Endothelial cell of umbilical vein (primary cell): Measurements from ENCODE around the gene PAK6. TPM values are rescaled to one million over a fixed set of nuclear protein-coding genes. Genes with fewer than 3 reads are reported as not detected.

ENCODE experiments used
- BruUV-seq: library from RNA; stranded (reverse); fragments of 400-500 nt; replicated peaks from 2 replicates; lab custom pipeline; 2021; lab: Mats Ljungman, UMichigan
- CTCF ChIA-PET: fragments of 300-600, 350-600 bp; sonication (Branson Sonifier 250); formaldehyde crosslinking; loops from one replicate; lab custom pipeline; 2021; ENCODE audit warnings: antibody characterized with exemption, inconsistent platforms; lab: Charles Lee
- POLR2A ChIA-PET: fragments of 300-600, 350-600 bp; sonication (Branson Sonifier 250); formaldehyde crosslinking; loops from one replicate; lab custom pipeline; 2021; ENCODE audit warnings: antibody characterized with exemption, inconsistent platforms; lab: Charles Lee
- DNase-seq: peaks from one replicate; pipeline ENCODE4 v3.0.0-alpha.2; 2011; ENCODE audit warnings: low read depth, low spot score
- FAIRE-seq: peaks from 2 replicates; lab custom pipeline; 2011; peaks lifted over from hg19 to GRCh38; lab: Jason Lieb, UNC
- H2AFZ ChIP-seq: 2 replicates; pipeline ENCODE4 v1.6.0; 2012; ENCODE audit warnings: low read depth, low read length, control low read depth, inconsistent platforms
- H3K27ac ChIP-seq: 2 replicates; pipeline ENCODE4 v1.5.1; 2011; ENCODE audit warnings: low read depth, mild to moderate bottlenecking, control low read depth, low read length, moderate library complexity; ENCODE audit not compliant: insufficient read depth
- H3K27me3 ChIP-seq, 2 experiments: 2 replicates each; pipeline versions ENCODE4 v1.6.0 to v1.6.1; 2011; ENCODE audit warnings: low read length in 2 of 2, mixed read lengths in 1 of 2; ENCODE audit not compliant: control insufficient read depth in 2 of 2, insufficient read depth in 2 of 2
- H3K36me3 ChIP-seq, 2 experiments: 2 replicates in 1 of 2; 3 replicates in 1 of 2; pipeline ENCODE4 v1.5.1; 2011; ENCODE audit warnings: low read length in 2 of 2, mild to moderate bottlenecking in 1 of 2, moderate library complexity in 1 of 2; ENCODE audit not compliant: control insufficient read depth in 2 of 2, insufficient read depth in 2 of 2; ENCODE audit errors: extremely low read depth in 1 of 2
- H3K4me1 ChIP-seq: 3 replicates; pipeline ENCODE4 v1.5.1; 2011; ENCODE audit warnings: mild to moderate bottlenecking, low read length; ENCODE audit not compliant: control insufficient read depth, insufficient read depth; ENCODE audit errors: extremely low read depth
- H3K4me2 ChIP-seq: 2 replicates; pipeline ENCODE4 v1.6.1; 2011; ENCODE audit warnings: low read length, control low read depth, mixed read lengths; ENCODE audit not compliant: insufficient read depth
- H3K4me3 ChIP-seq, 3 experiments: fragments of 200-600 bp in 1 of 3; sonication (generic), shearing (Covaris generic) in 1 of 3; replicated peaks in 1 of 3; 2 replicates each; pipeline ENCODE4 v1.5.1; 2011 to 2016; ENCODE audit warnings: control low read depth in 3 of 3, low read length in 3 of 3, mild to moderate bottlenecking in 2 of 3, inconsistent platforms in 1 of 3, low read depth in 1 of 3, moderate library complexity in 1 of 3; ENCODE audit not compliant: insufficient read depth in 1 of 3
- H3K79me2 ChIP-seq: 2 replicates; pipeline ENCODE4 v1.6.0; 2012; ENCODE audit warnings: low read length, inconsistent platforms; ENCODE audit not compliant: control insufficient read depth, insufficient read depth
- H3K9ac ChIP-seq: replicated peaks from 2 replicates; pipeline ENCODE3; 2011; ENCODE audit warnings: low read length, control low read depth; ENCODE audit not compliant: insufficient read depth; ENCODE audit errors: extremely low read depth
- H3K9me1 ChIP-seq: replicated peaks from 3 replicates; pipeline ENCODE4 v1.6.0; 2011; ENCODE audit warnings: mild to moderate bottlenecking, low read length; ENCODE audit not compliant: control insufficient read depth, insufficient read depth; ENCODE audit errors: extremely low read depth
- H3K9me3 ChIP-seq: replicated peaks from 2 replicates; pipeline ENCODE4 v1.5.1; 2012; ENCODE audit warnings: low read length, inconsistent platforms; ENCODE audit not compliant: control insufficient read depth, insufficient read depth
- H4K20me1 ChIP-seq: replicated peaks from 2 replicates; pipeline ENCODE3; 2011; ENCODE audit warnings: mild to moderate bottlenecking, low read length; ENCODE audit not compliant: control insufficient read depth, insufficient read depth; ENCODE audit errors: extremely low read depth
- CTCF ChIP-seq, 2 donors: IDR thresholded peaks; 1 replicate in 1 of 2; 2 replicates in 1 of 2; pipeline ENCODE4 v1.5.1; 2011; ENCODE audit warnings: low read length in 2 of 2, mild to moderate bottlenecking in 2 of 2, moderate library complexity in 2 of 2, control low read depth in 1 of 2, inconsistent platforms in 1 of 2, low read depth in 1 of 2; ENCODE audit not compliant: insufficient read depth in 1 of 2; ENCODE audit errors: extremely low read depth in 1 of 2
- EZH2 ChIP-seq: IDR thresholded peaks from 2 replicates; pipeline ENCODE4 v1.6.1; 2012; ENCODE audit warnings: borderline replicate concordance, low read depth, mild to moderate bottlenecking, moderate library complexity, low read length, inconsistent platforms; ENCODE audit not compliant: severe bottlenecking
- GATA2 ChIP-seq: IDR thresholded peaks from 2 replicates; pipeline ENCODE4 v1.7.0; 2011; ENCODE audit warnings: low read depth, mild to moderate bottlenecking, moderate library complexity, mixed read lengths, low read length; ENCODE audit not compliant: insufficient read length, insufficient read depth
- JUN ChIP-seq: IDR thresholded peaks from 2 replicates; pipeline ENCODE4 v1.6.1; 2011; ENCODE audit warnings: borderline replicate concordance, low read depth; ENCODE audit not compliant: insufficient read length, insufficient read depth
- MAX ChIP-seq: IDR thresholded peaks from 2 replicates; pipeline ENCODE4 v1.6.1; 2011; ENCODE audit not compliant: insufficient read depth, insufficient read length
- MYC ChIP-seq: IDR thresholded peaks from one replicate; pipeline ENCODE4 v1.6.1; 2011; ENCODE audit warnings: mild to moderate bottlenecking, low read depth, low read length
- POLR2A ChIP-seq: IDR thresholded peaks from 2 replicates; pipeline ENCODE4 v1.6.1; 2012; ENCODE audit warnings: low read depth, mild to moderate bottlenecking, control low read depth, low read length
- POLR2AphosphoS5 ChIP-seq: IDR thresholded peaks from 2 replicates; pipeline ENCODE4 v1.6.1; 2012; ENCODE audit warnings: low read depth, mild to moderate bottlenecking, control low read depth, low read length, moderate library complexity; ENCODE audit not compliant: insufficient read depth
- dilution Hi-C: fragments of 300-500 bp; cut with MboI; formaldehyde crosslinking; loops from one replicate; pipeline ENCODE4 v1.15.0; 2019; ENCODE audit warnings: low sequenced_read_pairs; ENCODE audit not compliant: extremely low pct_ligation_motif_present
- intact Hi-C: fragments of 100-400 bp; cut with micrococcal nuclease; formaldehyde crosslinking; loops from one replicate; pipeline ENCODE4 v1.10.0; 2022
- polyA plus RNA-seq, 4 experiments: library from polyadenylated mRNA; depleted of rRNA in 3 of 4; stranded (reverse) in 3 of 4; unstranded in 1 of 4; fragments of >200 nt; gene quantifications; 2 replicates each; pipeline versions ENCODE4 v1.2.1 to v1.2.3, GENCODE V29; 2011 to 2012; ENCODE audit warnings: missing spikeins in 1 of 4
- total RNA-seq: library from RNA; stranded (reverse); gene quantifications from 2 replicates; pipeline ENCODE4 v1.2.3, GENCODE V29; 2021

The PAK6 gene
- total and polyA plus RNA-seq, 2 donors (not counting 3 experiments of a cell fraction or from before 2014, with no cell fraction given), result not detected

- H2AFZ ChIP-seq, result no peak overlapping the region
- no peak for FAIRE-seq
- no peaks in the 10 kb centered on the region for H3K4me1 ChIP-seq
- no peak overlapping the region for H3K27ac ChIP-seq
- intact Hi-C loops (no loop called here), dilution Hi-C loops (no loop called here)
- POLR2A ChIA-PET, result interaction anchor here (1.0 kb wide), 1 partner anchor 37 kb away, joined by 3 read pairs; no protein-coding TSS in a partner anchor
- H3K9ac ChIP-seq, result no peak overlapping the region
- no peak for DNase-seq
- CTCF ChIA-PET, result interaction anchor here (0.7 to 6.7 kb wide), 5 partner anchors 10 to 49 kb away, joined by 3 to 45 read pairs (median 6); no protein-coding TSS in a partner anchor
- H3K9me1 ChIP-seq, result no peaks in the 10 kb centered on the region
- H3K79me2 ChIP-seq, result no peaks in the 10 kb centered on the region
- no TSS peak for BruUV-seq
- H3K36me3 ChIP-seq, result peaks cover 0 to 8% of the 10 kb centered on the region in 2 experiments
- no peak overlapping the region for H3K4me2 ChIP-seq
- no peaks in the 10 kb centered on the region for H3K9me3 ChIP-seq
- TF ChIP-seq JUN (no peak), POLR2AphosphoS5 (no peak), MAX (no peak), MYC (no peak), EZH2 (no peak), CTCF (IDR thresholded peaks at IDR 0.05; ENCODE audit: extremely low read depth in 1 of 2, insufficient read depth in 1 of 2, low read depth in 1 of 2, low read length in 2 of 2) (no peak), GATA2 (no peak), POLR2A (no peak)
- no peaks in the 10 kb centered on the region for H3K27me3 ChIP-seq
- no peak overlapping the region for H3K4me3 ChIP-seq
- no peaks in the 10 kb centered on the region for H4K20me1 ChIP-seq
Observed at GRCh38 chr15:40229956-40230355, 8.9 kb upstream of the PAK6 start.
